SKM-1 treated with dmso at 0.1 percent for 144 hours (cell line): ENCODE data around the gene OR2F2.

Experiments
- DNase-seq: peaks from one replicate; lab custom pipeline; 2025; ENCODE audit not compliant: unreplicated experiment; lab: John Stamatoyannopoulos, UW

OR2F2 gene

GRCh38 chr7:143913945-143914615 lies 21.0 kb upstream of the OR2F2 start:
- DNase-seq = no peak

GRCh38 chr7:143914938-143915652 lies 19.9 kb upstream of the OR2F2 start:
- no peak for DNase-seq

- no peak for DNase-seq
Measured at GRCh38 chr7:143924851-143925250, 10.2 kb upstream of the OR2F2 start.

GRCh38 chr7:143929224-143929920 lies 5.7 kb upstream of the OR2F2 start:
- no peak for DNase-seq

GRCh38 chr7:143931739-143932138 lies 3.3 kb upstream of the OR2F2 start:
- no peak for DNase-seq

- no peak for DNase-seq
Measured at GRCh38 chr7:143936087-143937009, 1.3 kb downstream of the OR2F2 start.

GRCh38 chr7:143938379-143939243 lies 3.6 kb downstream of the OR2F2 start:
- DNase-seq = no peak

- DNase-seq = no peak
Measured at GRCh38 chr7:143945423-143945822, 10.4 kb downstream of the OR2F2 start.

GRCh38 chr7:143947111-143947510 lies 12.1 kb downstream of the OR2F2 start:
- DNase-seq = no peak

GRCh38 chr7:143948733-143949132 lies 13.7 kb downstream of the OR2F2 start:
- DNase-seq = no peak

GRCh38 chr7:143953421-143953820 lies 18.4 kb downstream of the OR2F2 start:
- no peak for DNase-seq

- no peak for DNase-seq
Measured at GRCh38 chr7:143954135-143954534, 19.1 kb downstream of the OR2F2 start.

- DNase-seq = no peak
Measured at GRCh38 chr7:143954544-143954943, 19.5 kb downstream of the OR2F2 start, which contains the start of gene OR2F1. Gene OR2F1 (plus strand): TSS chr7:143954844. CDS start chr7:143959971, 5,127 bp downstream.

GRCh38 chr7:143958781-143959180 lies 23.7 kb downstream of the OR2F2 start:
- no peak for DNase-seq

- no peak for DNase-seq
Measured at GRCh38 chr7:143960813-143961610, 26.0 kb downstream of the OR2F2 start.

- DNase-seq = no peak
Measured at GRCh38 chr7:143965280-143965679, 30.2 kb downstream of the OR2F2 start.

- no peak for DNase-seq
Measured at GRCh38 chr7:143967398-143967797, 32.4 kb downstream of the OR2F2 start.

GRCh38 chr7:143973870-143974416 lies 38.9 kb downstream of the OR2F2 start:
- no peak for DNase-seq

- no peak for DNase-seq
Measured at GRCh38 chr7:143974459-143974858, 39.4 kb downstream of the OR2F2 start.
